ENCODE data around the gene ENHO.

The ENHO gene

DNA sequence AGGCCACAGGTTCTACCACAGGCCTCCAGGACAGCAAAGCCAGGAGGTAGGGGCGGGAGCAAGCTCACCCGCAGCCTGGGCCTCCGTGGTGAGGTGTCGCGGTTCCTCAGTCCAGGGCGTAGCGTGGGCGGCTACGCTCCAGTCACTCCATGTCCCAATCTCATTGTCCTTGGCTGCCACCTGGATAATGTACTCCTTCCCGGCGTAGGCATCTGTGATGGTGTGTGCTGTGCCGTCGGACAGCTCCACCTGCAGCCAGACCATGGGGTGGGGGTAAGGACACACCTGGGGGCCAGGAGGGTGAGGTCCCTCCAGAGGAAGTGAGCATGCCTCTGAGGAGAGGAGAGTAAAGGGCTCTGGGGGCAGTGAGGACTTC, 29.8 kb upstream of the ENHO start:
- TF ChIP-seq, protein P1, sequence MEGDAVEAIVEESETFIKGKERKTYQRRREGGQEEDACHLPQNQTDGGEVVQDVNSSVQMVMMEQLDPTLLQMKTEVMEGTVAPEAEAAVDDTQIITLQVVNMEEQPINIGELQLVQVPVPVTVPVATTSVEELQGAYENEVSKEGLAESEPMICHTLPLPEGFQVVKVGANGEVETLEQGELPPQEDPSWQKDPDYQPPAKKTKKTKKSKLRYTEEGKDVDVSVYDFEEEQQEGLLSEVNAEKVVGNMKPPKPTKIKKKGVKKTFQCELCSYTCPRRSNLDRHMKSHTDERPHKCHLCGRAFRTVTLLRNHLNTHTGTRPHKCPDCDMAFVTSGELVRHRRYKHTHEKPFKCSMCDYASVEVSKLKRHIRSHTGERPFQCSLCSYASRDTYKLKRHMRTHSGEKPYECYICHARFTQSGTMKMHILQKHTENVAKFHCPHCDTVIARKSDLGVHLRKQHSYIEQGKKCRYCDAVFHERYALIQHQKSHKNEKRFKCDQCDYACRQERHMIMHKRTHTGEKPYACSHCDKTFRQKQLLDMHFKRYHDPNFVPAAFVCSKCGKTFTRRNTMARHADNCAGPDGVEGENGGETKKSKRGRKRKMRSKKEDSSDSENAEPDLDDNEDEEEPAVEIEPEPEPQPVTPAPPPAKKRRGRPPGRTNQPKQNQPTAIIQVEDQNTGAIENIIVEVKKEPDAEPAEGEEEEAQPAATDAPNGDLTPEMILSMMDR (IDR thresholded peaks at IDR 0.05; ENCODE audit: low read depth, low read length), result no peak
- no peak overlapping the region for H3K4me3 ChIP-seq (replicated peaks in 1 of 2; ENCODE audit: low read depth in 2 of 2, low read length in 2 of 2)
- no peak for DNase-seq (ENCODE audit: low read depth in 2 of 2)

DNA sequence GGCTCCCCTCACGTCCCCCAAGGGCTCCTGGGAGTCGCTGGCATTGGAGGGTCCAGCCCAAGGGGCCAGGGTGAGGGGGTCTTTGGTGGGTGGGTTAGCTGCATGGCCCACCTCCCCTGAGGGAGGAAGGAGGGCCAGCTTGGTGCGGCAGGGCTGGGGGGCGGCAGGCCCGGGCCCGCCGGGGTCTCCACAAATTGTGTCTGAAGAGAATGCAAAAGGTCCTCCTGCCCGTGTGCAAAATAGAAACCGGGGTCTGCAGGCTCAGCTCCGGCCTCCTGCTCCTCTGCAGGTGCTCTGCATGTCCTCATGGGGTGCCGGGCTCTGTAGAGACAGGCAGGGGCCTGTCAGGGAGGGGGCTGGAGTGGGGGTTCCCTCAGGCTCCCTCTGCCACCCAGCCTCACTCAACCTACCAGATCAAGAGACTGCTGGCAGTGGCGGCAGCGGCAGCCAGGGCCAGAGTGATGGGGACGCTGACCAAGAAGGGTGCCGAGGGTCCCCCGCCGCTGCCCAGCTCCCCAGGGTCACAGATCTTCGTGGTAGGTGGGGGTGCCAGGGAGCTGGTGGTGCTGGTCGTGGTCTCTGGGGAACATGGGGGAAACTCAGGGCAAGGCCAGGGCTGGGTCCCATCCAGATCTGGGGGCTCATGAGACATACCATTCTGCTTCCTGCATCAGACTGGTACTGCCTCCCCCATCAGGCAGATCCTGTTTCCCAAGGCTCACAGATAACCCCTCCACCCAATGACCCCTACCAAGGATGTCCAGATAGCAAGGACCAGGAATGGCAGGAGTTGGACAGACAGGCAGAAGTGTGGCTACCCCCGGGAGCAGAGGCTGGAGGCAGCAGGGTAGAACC, 29.2 kb upstream of the ENHO start:
- no peak for DNase-seq (ENCODE audit: low read depth in 2 of 2)
- H3K4me3 ChIP-seq (replicated peaks in 1 of 2; ENCODE audit: low read depth in 2 of 2, low read length in 2 of 2), result no peak overlapping the region
- TF ChIP-seq, protein P1 (IDR thresholded peaks at IDR 0.05; ENCODE audit: low read depth, low read length), result no peak

DNA sequence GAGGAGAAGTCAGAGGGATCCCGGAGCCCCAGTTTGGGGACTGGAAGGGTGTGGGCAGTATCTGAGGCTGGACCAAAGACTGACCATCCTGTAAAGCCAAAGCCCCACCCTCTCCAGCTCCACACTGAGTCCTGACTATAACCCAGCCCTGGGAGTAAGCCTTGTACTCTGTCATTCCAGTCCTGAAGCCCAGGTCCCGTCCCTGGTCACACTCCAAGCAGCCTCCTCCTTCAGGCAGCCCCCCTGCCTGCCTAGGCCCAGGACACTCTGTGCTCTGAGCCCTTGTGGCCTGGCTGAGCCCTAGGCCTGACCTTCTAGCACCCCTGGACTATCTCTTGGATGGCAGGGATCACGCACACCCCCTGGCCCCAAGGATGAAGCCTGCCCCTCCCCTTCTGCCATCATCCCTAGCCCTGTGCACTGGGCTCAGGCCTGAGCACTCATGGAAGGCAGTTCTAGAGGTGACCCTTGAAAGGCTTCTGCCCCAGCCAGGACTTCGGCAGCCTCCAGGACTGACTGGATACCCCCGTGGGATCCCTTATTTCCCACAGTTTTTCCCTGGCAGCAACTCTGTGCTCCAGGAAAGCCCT, 28.0 kb upstream of the ENHO start:
- no peak overlapping the region for H3K4me3 ChIP-seq (replicated peaks in 1 of 2; ENCODE audit: low read depth in 2 of 2, low read length in 2 of 2)
- DNase-seq (ENCODE audit: low read depth in 2 of 2), result no peak
- TF ChIP-seq, protein P1 (IDR thresholded peaks at IDR 0.05; ENCODE audit: low read depth, low read length), result no peak

DNA sequence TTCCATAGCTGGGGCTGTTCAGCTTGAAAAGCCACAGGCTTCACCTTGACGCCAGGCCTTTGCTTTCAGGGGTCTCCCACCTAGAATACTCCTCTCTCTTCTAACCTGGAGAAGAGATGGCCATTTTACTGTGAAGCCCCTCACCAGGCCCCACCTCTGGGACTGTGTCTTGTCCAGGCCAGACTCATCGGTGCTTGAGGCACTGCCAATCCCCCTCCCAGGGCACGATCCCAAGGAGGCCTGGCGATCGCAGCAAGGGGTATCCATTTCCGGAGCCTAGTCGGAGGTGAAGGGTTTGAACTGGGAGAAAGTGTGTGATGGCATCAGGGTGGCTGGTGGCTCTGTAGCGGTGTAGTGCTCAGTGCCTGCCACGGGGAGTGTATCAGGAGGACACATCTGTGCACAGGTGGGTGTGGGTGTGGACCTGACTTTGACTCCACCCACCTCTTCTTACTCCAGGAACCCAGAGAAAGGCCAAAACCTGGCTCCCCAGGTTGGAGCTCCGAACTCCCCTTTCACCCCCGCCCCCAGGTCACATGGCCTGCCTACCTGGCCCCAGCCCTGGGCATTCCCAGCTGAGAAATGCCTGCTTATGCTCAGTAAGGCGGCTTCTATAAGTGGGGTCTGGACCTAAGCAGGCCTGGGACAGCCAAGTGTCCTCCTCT, 27.4 kb upstream of the ENHO start:
- H3K4me3 ChIP-seq (replicated peaks in 1 of 2; ENCODE audit: low read depth in 2 of 2, low read length in 2 of 2), result no peak overlapping the region
- no peak for DNase-seq (ENCODE audit: low read depth in 2 of 2)
- TF ChIP-seq, protein P1 (IDR thresholded peaks at IDR 0.05; ENCODE audit: low read depth, low read length), result no peak

DNA sequence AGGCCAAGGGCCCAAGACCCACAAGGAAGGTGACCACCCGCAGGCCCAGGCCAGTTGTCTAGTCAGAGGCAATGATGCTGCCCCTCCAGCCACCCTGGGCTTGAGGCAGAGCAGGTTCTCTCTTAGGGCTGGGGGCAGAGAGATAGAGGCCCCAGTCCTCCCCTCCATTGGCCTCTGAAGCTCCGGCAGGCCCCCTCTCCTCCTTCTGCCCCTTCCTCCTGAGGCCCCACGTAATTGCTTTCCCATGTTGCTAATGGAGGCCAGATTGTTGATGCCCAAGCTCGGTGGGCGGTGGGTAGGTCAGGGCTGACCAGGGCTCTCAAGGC, 26.6 kb upstream of the ENHO start:
- DNase-seq (ENCODE audit: low read depth in 2 of 2), result no peak
- TF ChIP-seq, protein P1 (IDR thresholded peaks at IDR 0.05; ENCODE audit: low read depth, low read length), result no peak
- no peak overlapping the region for H3K4me3 ChIP-seq (replicated peaks in 1 of 2; ENCODE audit: low read depth in 2 of 2, low read length in 2 of 2)

DNA sequence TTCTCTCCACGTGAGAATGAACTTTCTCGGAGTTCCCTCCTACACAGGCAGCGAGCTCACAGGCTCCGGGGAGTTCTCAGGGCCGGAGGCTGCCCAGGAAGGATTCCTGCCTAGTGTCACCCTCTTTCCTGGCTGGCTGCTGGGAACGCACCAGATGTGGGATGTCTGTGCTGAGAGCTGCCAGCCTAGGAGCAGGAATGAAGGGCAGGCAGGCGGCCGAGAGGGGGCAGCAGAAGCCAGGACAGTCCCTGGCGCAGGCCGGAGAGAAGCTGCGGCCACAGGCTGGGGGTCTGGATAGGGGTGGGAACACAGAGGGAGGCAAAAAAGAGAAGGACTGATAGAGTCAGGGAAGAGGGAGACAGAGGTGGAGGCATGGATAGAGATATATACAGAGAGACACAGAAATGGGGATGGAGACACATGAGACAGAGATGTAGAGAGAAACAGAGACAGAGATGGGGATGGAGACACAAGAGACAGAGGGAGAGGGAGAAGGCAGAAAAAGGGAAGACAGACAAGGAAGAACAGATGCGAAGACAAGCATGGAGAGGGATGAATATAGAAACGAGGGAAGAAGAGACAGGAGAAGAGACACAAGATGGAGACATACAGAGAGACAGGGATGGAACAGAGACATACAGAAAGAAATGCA, 25.3 kb upstream of the ENHO start:
- no peak overlapping the region for H3K4me3 ChIP-seq (replicated peaks in 1 of 2; ENCODE audit: low read depth in 2 of 2, low read length in 2 of 2)
- TF ChIP-seq, protein P1 (IDR thresholded peaks at IDR 0.05; ENCODE audit: low read depth, low read length), result peak; percentile 97
- DNase-seq (ENCODE audit: low read depth in 2 of 2), result peak; percentile 61 to 78

Measured in cardiac fibroblast (primary cell).